Measurements from ENCODE around the gene GALE.

DNA sequence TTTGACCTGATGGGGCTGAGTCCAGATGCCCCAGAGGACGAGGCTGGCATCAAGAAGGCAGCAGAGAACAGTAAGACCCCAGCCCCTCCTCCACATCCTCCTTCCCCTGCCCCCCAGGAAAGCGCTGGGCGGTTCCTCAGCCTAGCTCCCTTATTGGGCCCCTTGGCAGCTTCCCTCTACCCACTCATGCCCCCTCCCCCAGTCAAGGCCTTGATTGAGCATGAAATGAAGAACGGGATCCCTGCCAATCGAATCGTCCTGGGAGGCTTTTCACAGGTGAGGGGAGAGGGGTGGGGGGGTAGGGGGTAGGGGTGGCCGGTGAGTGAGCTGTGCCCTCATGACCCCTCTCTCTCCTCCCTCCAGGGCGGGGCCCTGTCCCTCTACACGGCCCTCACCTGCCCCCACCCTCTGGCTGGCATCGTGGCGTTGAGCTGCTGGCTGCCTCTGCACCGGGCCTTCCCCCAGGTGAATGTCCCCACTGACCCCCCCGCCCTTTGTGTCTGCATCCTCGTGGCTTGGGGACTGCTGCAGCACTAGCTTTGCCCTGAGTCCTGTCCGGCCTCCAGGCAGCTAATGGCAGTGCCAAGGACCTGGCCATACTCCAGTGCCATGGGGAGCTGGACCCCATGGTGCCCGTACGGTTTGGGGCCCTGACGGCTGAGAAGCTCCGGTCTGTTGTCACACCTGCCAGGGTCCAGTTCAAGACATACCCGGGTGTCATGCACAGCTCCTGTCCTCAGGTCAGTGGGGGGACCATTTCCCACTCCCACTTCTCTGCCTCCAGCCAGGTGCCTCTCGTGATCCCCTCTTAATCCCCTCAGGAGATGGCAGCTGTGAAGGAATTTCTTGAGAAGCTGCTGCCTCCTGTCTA lies 6.5 kb downstream of the GALE start:
- TF ChIP-seq, protein P1, sequence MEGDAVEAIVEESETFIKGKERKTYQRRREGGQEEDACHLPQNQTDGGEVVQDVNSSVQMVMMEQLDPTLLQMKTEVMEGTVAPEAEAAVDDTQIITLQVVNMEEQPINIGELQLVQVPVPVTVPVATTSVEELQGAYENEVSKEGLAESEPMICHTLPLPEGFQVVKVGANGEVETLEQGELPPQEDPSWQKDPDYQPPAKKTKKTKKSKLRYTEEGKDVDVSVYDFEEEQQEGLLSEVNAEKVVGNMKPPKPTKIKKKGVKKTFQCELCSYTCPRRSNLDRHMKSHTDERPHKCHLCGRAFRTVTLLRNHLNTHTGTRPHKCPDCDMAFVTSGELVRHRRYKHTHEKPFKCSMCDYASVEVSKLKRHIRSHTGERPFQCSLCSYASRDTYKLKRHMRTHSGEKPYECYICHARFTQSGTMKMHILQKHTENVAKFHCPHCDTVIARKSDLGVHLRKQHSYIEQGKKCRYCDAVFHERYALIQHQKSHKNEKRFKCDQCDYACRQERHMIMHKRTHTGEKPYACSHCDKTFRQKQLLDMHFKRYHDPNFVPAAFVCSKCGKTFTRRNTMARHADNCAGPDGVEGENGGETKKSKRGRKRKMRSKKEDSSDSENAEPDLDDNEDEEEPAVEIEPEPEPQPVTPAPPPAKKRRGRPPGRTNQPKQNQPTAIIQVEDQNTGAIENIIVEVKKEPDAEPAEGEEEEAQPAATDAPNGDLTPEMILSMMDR (conservative IDR thresholded peaks at IDR 0.05; ENCODE audit: low read depth, low read length), result no peak
- no peak for TF ChIP-seq EZH2 (IDR thresholded peaks at IDR 0.05; ENCODE audit: borderline replicate concordance, low read depth, low read length, poor library complexity, severe bottlenecking)
